Measurements from ENCODE around the gene TRABD. TPM values are rescaled to one million over a fixed set of nuclear protein-coding genes. Genes with fewer than 3 reads are reported as not detected.
"Not testable (repeated sequence)": the region's sequence is repeated elsewhere in the genome, so short reads cannot be mapped to it uniquely, and the experiment has no call there.

Gene TRABD
- total RNA-seq, 1 donor from 2014 or later, result 22.8 TPM

DNA sequence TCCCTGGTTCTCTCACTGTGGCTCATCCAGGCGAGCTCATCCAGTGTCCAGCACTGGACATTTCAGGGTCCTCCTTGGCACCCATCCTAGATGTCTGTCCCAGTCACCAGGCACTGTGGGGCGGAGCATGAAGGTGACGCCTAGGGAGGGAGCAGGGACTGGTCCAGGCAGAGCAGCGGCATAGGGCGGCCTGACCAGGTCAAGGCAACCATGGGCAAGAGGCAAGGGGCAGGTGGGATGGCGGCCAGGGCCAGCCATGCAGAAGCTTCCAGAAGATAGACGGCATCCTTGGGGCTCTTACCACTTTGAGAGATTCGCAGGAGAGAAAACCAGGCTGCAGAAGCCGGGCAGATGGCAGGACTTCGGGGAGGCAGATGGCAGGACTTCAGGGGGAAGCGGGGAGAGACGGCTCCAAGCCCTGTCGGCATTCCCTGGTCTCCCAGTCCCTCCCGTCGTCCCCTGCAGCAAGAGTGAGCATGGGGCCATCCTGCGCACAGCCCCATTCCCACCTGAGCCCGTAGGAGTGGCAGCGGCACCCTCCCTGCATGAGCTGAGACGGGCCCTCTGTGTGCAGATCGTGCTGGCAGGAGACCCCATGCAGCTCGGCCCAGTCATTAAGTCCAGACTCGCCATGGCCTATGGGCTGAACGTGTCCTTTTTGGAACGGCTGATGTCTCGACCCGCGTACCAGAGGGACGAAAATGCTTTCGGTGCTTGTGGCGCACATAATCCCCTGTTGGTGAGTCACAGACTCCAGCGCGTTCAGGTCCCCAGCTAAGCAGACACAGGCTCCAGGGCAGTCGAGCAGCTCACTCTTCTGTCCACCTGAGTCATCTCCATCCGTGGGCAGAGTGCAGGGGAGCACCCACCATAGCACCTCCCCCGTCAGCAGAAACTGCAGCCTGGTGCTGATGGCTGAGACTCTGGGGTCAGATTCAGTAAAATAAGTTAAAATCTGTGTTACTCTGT is 35.3 kb upstream of the TRABD start:
- DNase-seq (ENCODE audit: low spot score) (no peak), ATAC-seq (no peak)
- intact Hi-C loops (cut with DNase I), result no loop called here

- no peak for ATAC-seq
- intact Hi-C loops (cut with DNase I), result no loop called here
- DNase-seq (ENCODE audit: low spot score), result peak; percentile 49
These were observed 33.9 kb upstream of the TRABD start for GRCh38 chr22:50151571-50152537.

- ATAC-seq (no peak), DNase-seq (ENCODE audit: low spot score) (peak; percentile 53)
- intact Hi-C loops (cut with DNase I), result no loop called here
These were observed 32.5 kb upstream of the TRABD start for GRCh38 chr22:50153056-50153755.

DNA sequence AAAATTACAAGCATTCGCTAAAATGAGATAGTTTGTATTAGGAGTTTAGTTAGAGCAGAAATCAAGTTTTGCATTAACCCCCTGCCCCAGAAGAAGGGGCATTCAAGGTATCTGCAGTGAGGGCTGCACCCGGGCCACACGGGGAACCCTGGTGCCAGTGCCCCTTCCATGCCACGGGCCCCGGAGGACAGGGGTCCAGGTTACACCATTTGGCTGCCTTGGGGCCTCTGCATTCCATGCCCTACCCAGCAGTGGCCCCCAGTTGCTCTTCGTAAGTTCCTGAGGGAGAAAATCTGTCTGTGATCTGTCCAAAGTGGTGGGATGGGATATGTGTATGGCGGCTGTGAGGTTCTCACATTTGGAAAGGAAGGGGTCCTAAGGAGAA is 32.0 kb upstream of the TRABD start:
- no peak for DNase-seq (ENCODE audit: low spot score)
- intact Hi-C loops (cut with DNase I), result no loop called here
- no peak for ATAC-seq

DNA sequence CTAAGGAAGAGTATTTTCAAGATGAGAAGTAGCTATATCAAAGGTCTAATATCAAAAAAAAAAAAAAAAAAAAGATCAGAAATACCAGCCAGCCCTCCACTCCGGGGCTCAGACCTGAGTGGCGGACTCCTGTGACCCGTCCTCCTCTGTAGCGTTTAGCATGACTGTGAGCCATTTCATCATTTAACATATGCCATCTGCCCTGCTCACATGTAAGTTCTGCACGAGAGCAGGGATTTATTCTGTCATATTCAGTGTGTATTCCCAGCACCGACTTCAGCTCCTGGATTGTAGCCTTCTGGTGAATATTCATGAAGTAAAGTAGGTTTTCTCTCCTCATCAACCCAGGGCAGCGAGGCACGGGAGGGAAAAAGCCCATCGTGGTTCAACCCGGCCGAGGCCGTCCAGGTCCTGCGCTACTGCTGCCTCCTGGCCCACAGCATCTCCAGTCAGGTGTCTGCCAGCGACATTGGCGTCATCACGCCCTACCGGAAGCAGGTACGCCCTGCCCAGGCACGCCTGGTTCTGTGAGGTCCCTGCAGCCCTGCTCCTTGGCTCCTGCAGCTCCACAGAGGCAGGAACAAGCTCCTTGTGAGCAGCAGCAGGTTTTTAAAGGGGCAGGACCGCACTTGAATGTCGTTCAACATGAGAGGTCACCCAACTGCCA is 27.9 kb upstream of the TRABD start:
- intact Hi-C loops (cut with DNase I), result no loop called here
- DNase-seq (ENCODE audit: low spot score) (no peak), ATAC-seq (no peak)

DNA sequence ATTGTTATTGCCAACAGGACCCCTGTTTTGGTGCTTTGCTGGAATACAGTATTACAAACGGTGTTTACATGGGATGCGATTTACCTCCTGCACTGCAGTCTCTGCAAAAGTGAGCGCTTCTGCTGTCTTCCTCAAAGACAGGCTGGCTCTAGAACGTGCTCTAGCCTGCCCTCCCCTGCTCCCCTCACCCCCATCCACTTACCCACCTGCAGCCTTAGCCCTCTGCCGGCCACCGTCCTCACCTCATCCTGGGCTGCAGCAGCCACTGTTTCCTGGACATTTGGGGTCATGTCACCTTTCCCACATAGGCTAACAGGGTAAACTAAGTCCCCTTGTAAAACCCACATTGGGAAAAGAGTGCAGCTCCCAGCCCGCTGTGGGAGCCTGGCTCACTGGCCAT is 24.8 kb upstream of the TRABD start:
- ATAC-seq, result no peak
- no peak for DNase-seq (ENCODE audit: low spot score)
- intact Hi-C loops (cut with DNase I), result no loop called here

DNA sequence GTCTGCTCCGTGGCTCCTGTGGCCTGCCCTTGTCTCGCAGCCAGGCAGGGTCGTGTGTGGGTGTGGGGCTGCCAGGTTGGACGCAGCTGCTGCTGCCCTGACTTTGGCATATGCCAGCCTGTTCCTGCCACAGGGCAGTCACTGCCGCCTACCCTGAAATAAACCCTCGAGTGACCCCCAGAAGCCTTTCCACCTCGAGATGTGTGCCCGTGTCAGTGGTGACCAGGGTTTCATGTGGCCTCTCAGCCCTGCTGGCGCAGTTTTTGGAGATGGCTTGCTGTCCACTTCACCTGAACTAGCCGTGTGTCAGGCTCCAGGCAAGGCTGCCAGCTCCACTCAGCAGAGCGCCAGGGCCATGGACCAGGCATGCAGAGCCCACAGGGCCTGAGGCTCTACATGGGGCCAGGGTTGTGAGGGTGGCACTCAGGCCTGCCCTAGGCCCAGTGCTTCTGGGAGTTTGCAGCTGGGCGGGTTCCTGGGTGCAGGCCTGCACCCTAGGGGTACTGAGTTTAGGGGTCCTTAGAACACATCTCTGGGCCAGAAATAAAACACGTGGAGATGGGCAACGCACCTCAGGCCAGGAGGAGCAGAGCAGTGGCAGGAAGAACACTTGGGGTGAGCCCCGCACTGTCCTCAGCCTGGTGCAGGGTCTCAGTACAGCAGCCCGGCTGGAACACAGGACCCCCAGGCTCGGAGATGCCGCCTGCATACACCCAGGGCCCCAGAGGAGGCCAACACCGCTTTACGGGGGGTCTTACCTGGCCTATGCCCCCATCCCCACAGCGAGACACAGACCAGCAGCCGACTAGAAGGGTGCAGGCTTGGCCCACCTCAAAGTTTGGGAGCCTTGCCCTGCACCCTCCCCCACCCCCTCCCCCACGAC is 24.0 kb upstream of the TRABD start:
- DNase-seq (ENCODE audit: low spot score) (no peak), ATAC-seq (peak; percentile 36)
- intact Hi-C loops (cut with DNase I), result no loop called here

DNA sequence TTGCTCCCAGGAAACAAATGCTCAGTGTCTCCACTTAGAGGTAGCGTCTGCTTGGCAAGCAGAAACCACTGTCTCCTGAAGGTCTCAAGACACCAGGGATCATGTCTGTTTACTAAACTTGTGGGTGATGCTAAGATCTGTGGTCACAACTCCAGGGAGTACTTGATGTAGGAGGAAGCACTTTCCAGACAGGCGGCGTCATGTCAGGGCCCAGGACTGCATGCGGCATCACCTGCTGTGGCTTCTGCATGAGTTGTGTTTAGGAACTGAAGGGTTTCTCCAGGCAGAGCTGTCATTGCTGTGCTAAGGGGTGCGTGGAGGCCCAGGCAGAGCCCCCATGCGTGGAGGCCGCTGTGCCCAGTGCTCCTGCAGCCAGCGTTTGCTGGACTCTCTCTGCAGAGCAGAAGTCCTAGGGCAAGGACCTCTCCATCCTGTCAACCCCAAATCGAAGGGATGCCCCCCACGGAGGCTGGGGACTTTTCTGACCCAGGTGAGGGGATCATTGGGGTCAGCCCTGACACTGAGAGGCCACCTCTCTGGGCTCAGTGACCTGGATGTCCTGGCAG is 23.2 kb upstream of the TRABD start:
- intact Hi-C loops (cut with DNase I), result no loop called here
- DNase-seq (ENCODE audit: low spot score) (no peak), ATAC-seq (no peak)

DNA sequence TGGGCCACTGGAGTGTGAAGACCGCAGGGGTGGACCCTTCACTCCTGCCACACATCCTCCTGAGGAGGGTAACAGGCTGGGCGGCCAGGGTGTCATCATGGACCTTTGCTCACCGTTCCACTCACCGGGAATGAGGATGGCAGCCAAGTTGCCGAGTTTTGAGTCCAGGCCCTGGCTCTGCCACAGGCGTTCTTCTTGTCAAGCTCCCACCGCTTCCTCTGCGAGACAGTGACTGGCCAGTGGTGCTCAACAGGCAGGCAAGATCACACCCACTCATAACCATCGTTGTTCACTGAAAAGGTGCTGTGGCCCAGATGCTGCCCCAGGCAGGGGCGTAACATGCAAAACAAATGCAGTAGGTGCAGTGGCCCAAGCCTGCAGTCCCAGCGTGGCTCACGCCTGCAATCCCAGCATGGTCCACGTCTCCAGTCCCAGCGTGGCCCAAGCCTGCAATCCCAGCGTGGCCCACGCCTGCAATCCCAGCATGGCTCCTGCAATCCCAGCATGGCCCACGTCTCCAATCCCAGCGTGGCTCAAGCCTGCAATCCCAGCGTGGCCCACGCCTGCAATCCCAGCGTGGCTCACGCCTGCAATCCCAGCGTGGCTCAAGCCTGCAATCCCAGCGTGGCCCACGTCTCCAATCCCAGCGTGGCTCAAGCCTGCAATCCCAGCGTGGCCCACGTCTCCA is 20.1 kb upstream of the TRABD start:
- intact Hi-C loops (cut with DNase I), result no loop called here
- DNase-seq (ENCODE audit: low spot score) (no peak), ATAC-seq (no peak)

GRCh38 chr22:50167689-50168489 is 17.8 kb upstream of the TRABD start:
- DNase-seq (ENCODE audit: low spot score) (no peak), ATAC-seq (no peak)
- intact Hi-C loops (cut with DNase I), result no loop called here

DNA sequence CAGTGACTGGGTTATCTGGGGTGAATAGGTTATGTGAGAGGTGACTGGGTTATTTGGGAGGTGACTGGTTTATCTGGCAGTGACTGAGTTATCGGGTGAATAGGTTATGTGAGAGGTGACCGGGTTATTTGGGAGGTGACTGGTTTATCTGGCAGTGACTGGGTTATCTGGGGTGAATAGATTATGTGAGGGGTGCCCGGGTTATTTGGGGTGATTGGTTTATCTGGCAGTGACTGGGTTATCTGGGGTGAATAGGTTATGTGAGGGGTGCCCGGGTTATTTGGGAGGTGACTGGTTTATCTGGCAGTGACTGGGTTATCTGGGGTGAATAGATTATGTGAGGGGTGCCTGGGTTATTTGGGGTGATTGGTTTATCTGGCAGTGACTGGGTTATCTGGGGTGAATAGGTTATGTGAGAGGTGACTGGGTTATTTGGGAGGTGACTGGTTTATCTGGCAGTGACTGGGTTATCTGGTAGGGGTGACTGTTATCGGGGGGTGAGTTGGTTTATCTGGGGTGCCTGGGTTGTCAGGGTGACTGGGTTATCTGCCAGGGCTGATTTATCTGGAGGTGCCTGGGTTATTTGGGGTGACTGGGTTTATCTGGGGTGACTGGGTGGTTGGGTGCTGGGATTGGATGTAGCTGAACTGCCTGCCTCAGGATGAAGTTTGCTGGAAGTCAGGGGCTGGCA is 17.1 kb upstream of the TRABD start:
- intact Hi-C loops (cut with DNase I); ATAC-seq; DNase-seq (ENCODE audit: low spot score): not testable (repeated sequence)

DNA sequence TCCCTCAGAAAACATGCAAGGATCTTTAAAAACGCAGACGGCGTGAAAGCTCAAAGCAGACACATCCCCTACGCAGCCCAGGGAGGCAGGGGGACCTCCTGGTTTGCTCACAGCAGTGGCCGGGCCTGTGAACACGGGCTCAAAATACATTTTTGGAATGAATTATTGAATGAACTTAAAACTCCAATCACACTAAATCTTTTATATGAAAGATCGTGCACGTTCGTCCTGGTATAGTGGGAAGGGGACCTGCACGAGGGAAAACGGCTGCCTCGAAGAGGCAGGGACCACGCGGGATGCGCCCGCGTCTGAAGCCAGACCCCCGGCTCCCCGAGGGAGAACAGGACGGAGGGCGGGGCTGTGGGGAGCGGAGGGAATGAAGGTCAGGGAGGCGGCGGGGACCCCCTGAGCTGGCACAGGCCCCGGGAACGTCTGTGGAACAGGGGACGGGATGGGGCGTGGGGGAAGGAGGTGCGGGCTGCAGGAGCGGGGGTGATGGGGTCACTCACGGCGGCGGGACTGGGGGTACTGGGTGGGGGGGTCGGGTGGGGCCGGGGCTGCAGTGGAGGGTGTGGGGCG is 16.4 kb upstream of the TRABD start:
- ATAC-seq, result no peak
- intact Hi-C loops (cut with DNase I), result no loop called here
- DNase-seq (ENCODE audit: low spot score), result no peak

- intact Hi-C loops (cut with DNase I), result no loop called here
- ATAC-seq (no peak), DNase-seq (ENCODE audit: low spot score) (no peak)
These were observed 15.9 kb upstream of the TRABD start for GRCh38 chr22:50169774-50170341.

DNA sequence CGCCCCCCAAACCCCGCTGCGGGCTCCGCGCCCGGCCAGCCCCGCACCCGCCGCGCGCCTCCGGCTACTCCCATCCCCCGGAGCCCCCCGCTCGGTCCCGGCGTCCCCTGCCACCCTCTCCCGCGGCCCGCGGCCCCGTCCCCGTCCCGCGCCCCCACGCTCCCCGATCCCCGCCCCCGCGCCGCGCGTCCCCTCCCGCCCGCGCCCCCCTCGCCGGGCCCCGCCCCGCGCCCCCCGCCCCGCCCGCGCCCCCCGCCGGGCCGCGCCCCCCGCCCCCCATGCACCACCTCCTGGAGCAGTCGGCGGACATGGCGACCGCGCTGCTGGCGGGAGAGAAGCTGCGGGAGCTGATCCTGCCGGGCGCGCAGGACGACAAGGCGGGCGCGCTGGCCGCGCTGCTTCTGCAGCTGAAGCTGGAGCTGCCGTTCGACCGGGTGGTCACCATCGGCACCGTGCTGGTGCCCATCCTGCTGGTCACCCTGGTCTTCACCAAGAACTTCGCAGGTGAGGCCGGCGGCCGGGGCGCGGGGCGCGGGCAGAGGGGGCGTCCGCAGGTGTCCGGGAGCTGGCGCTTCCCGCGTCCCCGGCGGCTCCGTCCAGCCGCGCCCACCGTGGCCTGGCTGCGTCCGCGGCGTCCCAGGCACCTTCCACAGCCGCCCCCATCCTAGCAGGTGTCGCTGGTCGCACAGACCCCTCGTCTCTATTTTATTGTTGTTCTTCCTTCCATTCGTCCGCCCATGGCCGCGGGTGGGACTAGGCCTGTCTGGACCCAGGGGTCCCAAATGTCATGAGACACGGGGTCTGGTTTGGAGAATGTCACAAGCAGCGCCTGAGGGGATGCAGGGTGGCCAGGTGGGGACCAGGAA is 15.0 kb upstream of the TRABD start, which contains the start of gene PANX2:
Gene PANX2, plus strand, starts transcription at position 279 of the 866 bp plus-strand sequence. Its CDS starts 0 bp downstream, at position 279.
- DNase-seq (ENCODE audit: low spot score) (no peak), ATAC-seq (no peak)
- intact Hi-C loops (cut with DNase I), result no loop called here

Measured in sciatic nerve (tissue), 2 donors.